K562 treated with DMSO at 1 percent for 12 hours (cell line): ENCODE data around the gene KRT4. TPM values are rescaled to one million over a fixed set of nuclear protein-coding genes. Genes with fewer than 3 reads are reported as not detected.

ENCODE experiments used
- total RNA-seq: library from RNA; unstranded; fragments of 300-600 nt; gene quantifications from 2 replicates; pipeline ENCODE4 v1.2.3, GENCODE V29; 2022; ENCODE audit not compliant: insufficient read depth

Gene KRT4
- total RNA-seq, result not detected in 2 replicates

GRCh38 chr12:52813885-52814709, at the start of gene KRT4:
TSS of gene KRT4 (minus strand) at chr12:52814116. CDS start at chr12:52814058, 58 bp downstream.

DNA sequence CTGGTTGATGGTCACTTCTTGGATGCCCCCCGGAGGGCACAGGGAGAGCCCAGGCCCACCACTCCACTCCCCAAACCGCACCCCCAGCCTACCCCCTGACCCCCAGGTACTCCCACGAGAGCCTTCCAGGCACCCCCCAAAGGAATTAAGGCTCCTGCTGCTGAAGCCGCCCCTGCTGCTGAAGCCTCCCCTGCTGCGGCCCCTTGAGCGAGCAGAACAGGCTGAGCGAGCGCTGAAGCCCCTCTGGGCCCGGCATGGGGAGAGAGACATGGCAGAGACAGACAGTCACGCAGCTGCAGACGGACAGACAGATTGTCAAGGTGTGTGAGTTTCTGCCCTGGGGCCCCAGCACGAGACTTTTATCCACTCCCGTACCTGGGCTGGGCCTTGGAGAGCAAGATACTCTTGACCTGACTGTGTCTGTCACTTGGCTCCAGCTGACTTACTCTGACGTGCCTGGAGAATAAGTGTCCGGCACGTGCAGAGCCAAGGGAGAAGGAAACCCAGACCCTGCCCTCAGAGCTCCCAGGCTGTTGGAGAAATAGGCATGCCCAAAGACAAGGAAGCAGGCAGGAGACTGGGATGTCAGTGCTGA, 34.8 kb upstream of the KRT4 start, which contains the start of gene KRT78:
TSS of gene KRT78 (minus strand) at position 334 of the 595 bp plus-strand sequence. CDS start at position 270, 64 bp downstream.

GRCh38 chr12:52833922-52834726, 20.2 kb upstream of the KRT4 start, which contains the start of gene KRT79:
TSS of gene KRT79 (minus strand) at chr12:52834311. CDS start at chr12:52834260, 51 bp downstream.

DNA sequence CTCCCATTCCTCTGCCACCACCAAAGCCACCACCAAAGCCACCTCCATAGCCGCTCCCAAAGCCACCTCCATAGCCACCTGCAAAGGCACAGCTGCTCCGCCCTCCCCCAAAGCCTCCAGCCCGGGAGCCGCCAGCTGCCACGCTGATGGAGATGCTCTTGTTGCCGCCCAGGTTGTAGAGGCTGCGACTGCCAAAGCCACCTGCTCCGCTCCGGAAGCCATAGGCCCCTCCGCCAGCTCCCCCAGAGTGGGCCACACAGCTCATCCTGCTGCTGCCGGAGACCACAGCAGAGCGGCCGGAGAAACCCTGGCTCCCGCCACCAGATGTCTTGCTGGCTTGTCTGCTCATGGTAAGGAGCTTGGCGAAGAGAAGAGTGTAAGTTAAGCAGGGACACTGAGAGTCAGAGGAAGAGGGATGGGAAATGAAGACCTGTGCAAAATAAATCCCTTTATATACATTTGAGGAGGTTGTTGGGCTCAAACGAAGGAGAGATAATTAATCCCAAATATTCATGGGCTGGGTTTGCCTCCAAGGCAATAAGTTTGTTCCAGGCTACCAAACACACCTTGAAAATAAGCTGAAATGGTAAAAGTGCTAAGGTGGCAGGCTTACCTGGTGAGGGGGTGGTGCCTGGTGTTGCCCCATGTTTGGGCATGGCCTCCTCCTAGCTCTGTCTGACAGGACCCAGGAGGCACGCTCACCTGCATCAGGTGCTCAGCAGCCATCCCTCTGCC, 18.1 kb downstream of the KRT4 start, which contains the start of gene KRT3:
TSS of gene KRT3 (minus strand) at position 424 of the 735 bp plus-strand sequence. CDS start at position 349, 75 bp downstream.

GRCh38 chr12:52776913-52777395, 37.0 kb downstream of the KRT4 start, which contains the start of gene KRT76:
TSS of gene KRT76 (minus strand) at chr12:52777345. CDS start at chr12:52777291, 54 bp downstream.

Other genes with a start within 250 kb of the KRT4 start
- gene KRT74, start 240.3 kb downstream of the KRT4 start, total RNA-seq, result not detected in 2 replicates
- not detected in 2 replicates for gene KRT72, start 212.7 kb downstream of the KRT4 start, total RNA-seq
- gene KRT73, start 195.6 kb downstream of the KRT4 start, total RNA-seq, result not detected in 2 replicates
- 0.26 TPM in 1 of 2 replicates, not detected in the other for gene KRT2, start 161.9 kb downstream of the KRT4 start, total RNA-seq
- not detected in 2 replicates for gene KRT1, start 133.7 kb downstream of the KRT4 start, total RNA-seq
- gene KRT77, start 110.6 kb downstream of the KRT4 start, total RNA-seq, result not detected in 2 replicates
- not detected in 2 replicates for gene KRT76, start 36.8 kb downstream of the KRT4 start, total RNA-seq
- not detected in 2 replicates for gene KRT3, start 18.0 kb downstream of the KRT4 start, total RNA-seq
- gene KRT79, start 20.2 kb upstream of the KRT4 start, total RNA-seq, result not detected in 2 replicates
- not detected in 2 replicates for gene KRT78, start 34.9 kb upstream of the KRT4 start, total RNA-seq
- 398 and 473 TPM in 2 replicates for gene KRT8, start 91.0 kb upstream of the KRT4 start, total RNA-seq
- gene KRT18, start 135.0 kb upstream of the KRT4 start, total RNA-seq, result 337 and 355 TPM in 2 replicates
- 167 and 294 TPM in 2 replicates for gene EIF4B, start 192.3 kb upstream of the KRT4 start, total RNA-seq
- 0.63 and 4.9 TPM in 2 replicates for gene TNS2, start 235.9 kb upstream of the KRT4 start, total RNA-seq